K562 (cell line): ENCODE results near the gene PPP1R13L. TPM values are rescaled to one million over a fixed set of nuclear protein-coding genes. Genes with fewer than 3 reads are reported as not detected.

Experiments used
- ADNP ChIP-seq: fragments of 200-800 bp; sonication (Bioruptor generic); IDR thresholded peaks from 2 replicates; pipeline ENCODE4 v1.6.1; 2016; ENCODE audit warnings: missing genetic modification characterization, missing compliant biosample characterization
- BMI1 ChIP-seq: fragments of 150-350 bp; IDR thresholded peaks from 2 replicates; pipeline ENCODE4 v1.6.1; 2014; ENCODE audit warnings: low read length
- CBX5 ChIP-seq: IDR thresholded peaks from 2 replicates; pipeline ENCODE4 v1.6.1; 2014; ENCODE audit warnings: low read depth, borderline replicate concordance
- CREBBP ChIP-seq: IDR thresholded peaks from one replicate; pipeline ENCODE4 v1.6.1; 2012; ENCODE audit warnings: low read depth, mild to moderate bottlenecking, control low read depth, inconsistent platforms, low read length
- CXXC5 ChIP-seq: fragments of 250-450 bp; sonication (Bioruptor Pico); IDR thresholded peaks from 2 replicates; pipeline ENCODE4 v1.8.0; 2022; ENCODE audit warnings: inconsistent platforms, mild to moderate bottlenecking, moderate library complexity
- DPF2 ChIP-seq: fragments of 450-650 bp; IDR thresholded peaks from 2 replicates; pipeline ENCODE4 v1.6.1; 2016
- HNRNPUL1 ChIP-seq: fragments of 200-400 bp; formaldehyde crosslinking; IDR thresholded peaks from 2 replicates; pipeline ENCODE4 v1.6.1; 2017; ENCODE audit warnings: low read length
- IRF2 ChIP-seq: sonication (generic); formaldehyde crosslinking; IDR thresholded peaks from 2 replicates; pipeline ENCODE4 v1.8.1; 2022; ENCODE audit warnings: mild to moderate bottlenecking, missing genetic modification reagents
- NCOA1 ChIP-seq: fragments of 450-650 bp; IDR thresholded peaks from 2 replicates; pipeline ENCODE4 v1.6.1; 2016; ENCODE audit warnings: low read depth
- NFRKB ChIP-seq: fragments of 450-650 bp; IDR thresholded peaks from 2 replicates; pipeline ENCODE4 v1.6.1; 2016; ENCODE audit warnings: low read depth
- OTX1 ChIP-seq: fragments of 450-650 bp; formaldehyde crosslinking; IDR thresholded peaks from 2 replicates; pipeline ENCODE4 v1.4.0; 2022; ENCODE audit warnings: mild to moderate bottlenecking
- POLR2A ChIP-seq: fragments of 450-650 bp; conservative IDR thresholded peaks from 2 replicates; pipeline ENCODE4 v1.6.1; 2016
- POU5F1 ChIP-seq: fragments of 150-350 bp; IDR thresholded peaks from 2 replicates; pipeline ENCODE4 v1.6.1; 2014; ENCODE audit warnings: borderline replicate concordance, low read length, low read depth, mild to moderate bottlenecking; ENCODE audit not compliant: partially characterized antibody
- RAD21 ChIP-seq, 2 experiments: fragments of 250-450 bp in 1 of 2; fragments of 450-650 bp in 1 of 2; sonication (Bioruptor Pico) in 1 of 2; formaldehyde crosslinking in 1 of 2; IDR thresholded peaks in 1 of 2; conservative IDR thresholded peaks in 1 of 2; 2 replicates each; pipeline versions ENCODE4 v1.4.0 to v1.8.0; 2020 to 2022; ENCODE audit warnings: mild to moderate bottlenecking in 2 of 2, moderate library complexity in 1 of 2
- SP1 ChIP-seq: sonication (generic); formaldehyde crosslinking; IDR thresholded peaks from 2 replicates; pipeline ENCODE4 v1.8.1; 2022; ENCODE audit warnings: mild to moderate bottlenecking, missing genetic modification reagents
- ZBTB11 ChIP-seq, 3 experiments: fragments of 200-800 bp in 1 of 3; fragments of 250-450 bp in 1 of 3; fragments of 450-650 bp in 1 of 3; sonication (Bioruptor Pico) in 1 of 3; sonication (Bioruptor generic) in 1 of 3; formaldehyde crosslinking in 1 of 3; IDR thresholded peaks; 2 replicates each; pipeline versions ENCODE4 v1.6.1 to v1.8.0; 2016 to 2022; ENCODE audit warnings: mild to moderate bottlenecking in 2 of 3, missing genetic modification characterization in 2 of 3, missing compliant biosample characterization in 1 of 3, moderate library complexity in 1 of 3
- ZKSCAN8 ChIP-seq: fragments of 200-800 bp; sonication (Bioruptor generic); IDR thresholded peaks from 2 replicates; pipeline ENCODE4 v1.6.1; 2016; ENCODE audit warnings: missing genetic modification characterization, missing compliant biosample characterization
- ZNF347 ChIP-seq: fragments of 450-650 bp; formaldehyde crosslinking; IDR thresholded peaks from 2 replicates; pipeline ENCODE4 v1.4.0; 2020; ENCODE audit warnings: low read depth, mild to moderate bottlenecking, moderate library complexity
- ZNF766 ChIP-seq: fragments of 200-800 bp; sonication (Bioruptor generic); conservative IDR thresholded peaks from 2 replicates; pipeline ENCODE4 v1.6.1; 2016; ENCODE audit warnings: missing genetic modification characterization, missing compliant biosample characterization
- polyA plus RNA-seq, 8 experiments: library from polyadenylated mRNA; depleted of rRNA in 4 of 8; stranded (reverse) in 5 of 8; unstranded in 3 of 8; fragments of >200 nt; fragmentation: Nextera tagmentation in 2 of 8; fragmentation: Illumina TruSeq in 1 of 8; extraction: Ambion mirVana in 2 of 8; extraction: Trizol in 1 of 8; gene quantifications; 2 replicates each; pipeline versions ENCODE4 v1.2.1 to v1.2.3, GENCODE V29; 2011 to 2014; ENCODE audit warnings: inconsistent platforms in 1 of 8, missing spikeins in 1 of 8
- total RNA-seq, 7 experiments: library from RNA; depleted of rRNA in 6 of 7; stranded (reverse); fragments of >200 nt in 6 of 7; fragmentation: Illumina TruSeq in 2 of 7; extraction: Trizol in 2 of 7; gene quantifications; 2 replicates each; pipeline versions ENCODE4 v1.2.1 to v1.2.3, GENCODE V29; 2011 to 2021; ENCODE audit warnings: low replicate concordance in 1 of 7
- TF ChIP-seq, protein P1 (sequence below), 2 experiments: fragments of 450-650 bp in 1 of 2; IDR thresholded peaks; 2 replicates each; pipeline ENCODE4 v1.6.1; 2011 to 2017; ENCODE audit warnings: low read depth in 2 of 2, antibody characterized with exemption in 1 of 2, borderline replicate concordance in 1 of 2, low read length in 1 of 2, mild to moderate bottlenecking in 1 of 2, mixed read lengths in 1 of 2; ENCODE audit not compliant: control insufficient read depth in 1 of 2
- TF ChIP-seq, protein P2 (sequence below): sonication (generic); formaldehyde crosslinking; IDR thresholded peaks from 2 replicates; pipeline ENCODE4 v1.8.1; 2023; ENCODE audit warnings: mild to moderate bottlenecking, missing genetic modification reagents

Gene PPP1R13L
- total and polyA plus RNA-seq, 9 of the 15 experiments (the other 6 are each of a cell fraction or from before 2014, with no cell fraction given) = 0.32 to 6.7 (median 2.0) TPM

DNA sequence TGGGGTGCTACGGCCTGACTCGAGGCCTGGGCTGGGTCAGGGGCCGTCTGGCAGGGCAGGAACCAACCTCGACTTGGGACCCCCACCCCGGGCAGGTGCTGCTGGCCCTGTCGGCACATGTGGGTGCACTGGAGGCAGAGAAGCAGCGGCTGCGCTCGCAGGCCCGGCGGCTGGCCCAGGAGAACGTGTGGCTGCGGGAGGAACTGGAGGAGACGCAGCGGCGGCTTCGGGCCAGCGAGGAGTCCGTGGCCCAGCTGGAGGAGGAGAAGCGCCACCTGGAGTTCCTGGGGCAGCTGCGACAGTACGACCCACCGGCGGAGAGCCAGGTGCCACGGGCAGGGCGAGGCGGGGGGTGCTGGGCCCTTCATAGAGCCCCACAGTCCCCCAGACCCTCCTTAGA is 58.4 kb downstream of the PPP1R13L start (continued):
- TF ChIP-seq HNRNPUL1 (no peak), ZKSCAN8 (no peak), DPF2 (no peak), SP1 (no peak), BMI1 (no peak), POLR2A (no peak), NCOA1 (no peak), CREBBP (no peak), OTX1 (CRISPR knock-in tag) (no peak), ZNF766 (CRISPR knock-in tag) (no peak), ZBTB11 (CRISPR knock-in tag; IDR thresholded peaks at IDR 0.05) (no peak), IRF2 (CRISPR knock-in tag) (no peak), ZNF347 (CRISPR knock-in tag) (no peak), CBX5 (no peak), ADNP (tag) (no peak), CXXC5 (CRISPR knock-in tag) (peak; percentile 31; the same call in 1 of the 2 replicates), NFRKB (no peak), RAD21 (CRISPR knock-in tag; conservative IDR thresholded peaks at IDR 0.05 in 1 of 2, IDR thresholded peaks at IDR 0.05 in 1 of 2) (peak; percentile 10 to 48; a peak in 2 of 4 replicates), POU5F1 (no peak)
- TF ChIP-seq, protein P1, sequence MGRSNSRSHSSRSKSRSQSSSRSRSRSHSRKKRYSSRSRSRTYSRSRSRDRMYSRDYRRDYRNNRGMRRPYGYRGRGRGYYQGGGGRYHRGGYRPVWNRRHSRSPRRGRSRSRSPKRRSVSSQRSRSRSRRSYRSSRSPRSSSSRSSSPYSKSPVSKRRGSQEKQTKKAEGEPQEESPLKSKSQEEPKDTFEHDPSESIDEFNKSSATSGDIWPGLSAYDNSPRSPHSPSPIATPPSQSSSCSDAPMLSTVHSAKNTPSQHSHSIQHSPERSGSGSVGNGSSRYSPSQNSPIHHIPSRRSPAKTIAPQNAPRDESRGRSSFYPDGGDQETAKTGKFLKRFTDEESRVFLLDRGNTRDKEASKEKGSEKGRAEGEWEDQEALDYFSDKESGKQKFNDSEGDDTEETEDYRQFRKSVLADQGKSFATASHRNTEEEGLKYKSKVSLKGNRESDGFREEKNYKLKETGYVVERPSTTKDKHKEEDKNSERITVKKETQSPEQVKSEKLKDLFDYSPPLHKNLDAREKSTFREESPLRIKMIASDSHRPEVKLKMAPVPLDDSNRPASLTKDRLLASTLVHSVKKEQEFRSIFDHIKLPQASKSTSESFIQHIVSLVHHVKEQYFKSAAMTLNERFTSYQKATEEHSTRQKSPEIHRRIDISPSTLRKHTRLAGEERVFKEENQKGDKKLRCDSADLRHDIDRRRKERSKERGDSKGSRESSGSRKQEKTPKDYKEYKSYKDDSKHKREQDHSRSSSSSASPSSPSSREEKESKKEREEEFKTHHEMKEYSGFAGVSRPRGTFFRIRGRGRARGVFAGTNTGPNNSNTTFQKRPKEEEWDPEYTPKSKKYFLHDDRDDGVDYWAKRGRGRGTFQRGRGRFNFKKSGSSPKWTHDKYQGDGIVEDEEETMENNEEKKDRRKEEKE (IDR thresholded peaks at IDR 0.05; ENCODE audit: borderline replicate concordance in 1 of 2, control insufficient read depth in 1 of 2, low read depth in 2 of 2, low read length in 1 of 2) = no peak
- TF ChIP-seq, protein P2, sequence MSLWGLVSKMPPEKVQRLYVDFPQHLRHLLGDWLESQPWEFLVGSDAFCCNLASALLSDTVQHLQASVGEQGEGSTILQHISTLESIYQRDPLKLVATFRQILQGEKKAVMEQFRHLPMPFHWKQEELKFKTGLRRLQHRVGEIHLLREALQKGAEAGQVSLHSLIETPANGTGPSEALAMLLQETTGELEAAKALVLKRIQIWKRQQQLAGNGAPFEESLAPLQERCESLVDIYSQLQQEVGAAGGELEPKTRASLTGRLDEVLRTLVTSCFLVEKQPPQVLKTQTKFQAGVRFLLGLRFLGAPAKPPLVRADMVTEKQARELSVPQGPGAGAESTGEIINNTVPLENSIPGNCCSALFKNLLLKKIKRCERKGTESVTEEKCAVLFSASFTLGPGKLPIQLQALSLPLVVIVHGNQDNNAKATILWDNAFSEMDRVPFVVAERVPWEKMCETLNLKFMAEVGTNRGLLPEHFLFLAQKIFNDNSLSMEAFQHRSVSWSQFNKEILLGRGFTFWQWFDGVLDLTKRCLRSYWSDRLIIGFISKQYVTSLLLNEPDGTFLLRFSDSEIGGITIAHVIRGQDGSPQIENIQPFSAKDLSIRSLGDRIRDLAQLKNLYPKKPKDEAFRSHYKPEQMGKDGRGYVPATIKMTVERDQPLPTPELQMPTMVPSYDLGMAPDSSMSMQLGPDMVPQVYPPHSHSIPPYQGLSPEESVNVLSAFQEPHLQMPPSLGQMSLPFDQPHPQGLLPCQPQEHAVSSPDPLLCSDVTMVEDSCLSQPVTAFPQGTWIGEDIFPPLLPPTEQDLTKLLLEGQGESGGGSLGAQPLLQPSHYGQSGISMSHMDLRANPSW (CRISPR knock-in tag) = no peak
